SU-DHL-6 (cell line): ENCODE measurements around the gene ERN1.

Source experiments
- H2AFZ ChIP-seq: fragments of 200-600 bp; sonication (generic); 2 replicates; pipeline ENCODE4 v1.6.1; 2014; ENCODE audit warnings: low read depth, mild to moderate bottlenecking, moderate library complexity, mixed read lengths, antibody characterized with exemption, low read length; ENCODE audit not compliant: severe bottlenecking
- H3F3A ChIP-seq: fragments of 200-600 bp; shearing (Covaris generic); 2 replicates; pipeline ENCODE4 v1.6.0; 2016; ENCODE audit warnings: antibody characterized with exemption, mild to moderate bottlenecking; ENCODE audit not compliant: insufficient read depth
- H3K27ac ChIP-seq: fragments of 200-600 bp; sonication (generic); 2 replicates; pipeline ENCODE4 v1.5.1; 2016; ENCODE audit warnings: low read depth, mild to moderate bottlenecking, low read length, moderate library complexity, mixed read lengths
- H3K27me3 ChIP-seq: fragments of 200-600 bp; sonication (generic), shearing (Covaris generic); 2 replicates; pipeline ENCODE4 v1.6.0; 2014; ENCODE audit warnings: mild to moderate bottlenecking, low read length
- H3K36me3 ChIP-seq: fragments of 200-600 bp; sonication (generic); 2 replicates; pipeline ENCODE4 v1.6.1; 2014; ENCODE audit warnings: mild to moderate bottlenecking, low read length, mixed read lengths
- H3K4me2 ChIP-seq: fragments of 300-600, 200-600 bp; shearing (Covaris generic), sonication (generic); 2 replicates; pipeline ENCODE4 v1.6.0; 2014; ENCODE audit warnings: low read length, low read depth, mild to moderate bottlenecking; ENCODE audit not compliant: poor library complexity, severe bottlenecking
- H3K4me3 ChIP-seq: fragments of 200-600 bp; sonication (generic); 2 replicates; pipeline ENCODE4 v1.5.1; 2014; ENCODE audit warnings: antibody characterized with exemption, low read length, mild to moderate bottlenecking, mixed read lengths; ENCODE audit not compliant: insufficient read depth, poor library complexity, severe bottlenecking
- H3K79me2 ChIP-seq: fragments of 200-600 bp; sonication (generic); 2 replicates; pipeline ENCODE4 v1.6.1; 2014; ENCODE audit warnings: mild to moderate bottlenecking, low read length, moderate library complexity; ENCODE audit not compliant: insufficient read depth
- H3K9ac ChIP-seq: fragments of 200-600 bp; sonication (generic); 2 replicates; pipeline ENCODE4 v1.7.0; 2014; ENCODE audit warnings: mild to moderate bottlenecking, low read length
- H3K9me2 ChIP-seq: fragments of 200-600 bp; sonication (generic); replicated peaks from 2 replicates; pipeline ENCODE4 v1.6.1; 2014; ENCODE audit warnings: low read length; ENCODE audit not compliant: insufficient read depth
- H3K9me3 ChIP-seq: fragments of 200-600 bp; sonication (generic); 2 replicates; pipeline ENCODE4 v1.6.1; 2014; ENCODE audit warnings: low read length, mixed read lengths; ENCODE audit not compliant: insufficient read depth
- H4K20me1 ChIP-seq: fragments of 200-600 bp; sonication (generic); 2 replicates; pipeline ENCODE4 v1.6.1; 2014; ENCODE audit warnings: low read depth, mild to moderate bottlenecking, antibody characterized with exemption, low read length, moderate library complexity, mixed read lengths
- CTCF ChIP-seq: fragments of 200-600 bp; sonication (generic); IDR thresholded peaks from one replicate; pipeline ENCODE4 v1.5.1; 2017; ENCODE audit warnings: antibody characterized with exemption, mild to moderate bottlenecking, low read length, moderate library complexity; ENCODE audit not compliant: insufficient read depth, poor library complexity, severe bottlenecking
- EZH2phosphoT487 ChIP-seq: fragments of 200-600 bp; sonication (generic), shearing (Covaris generic); conservative IDR thresholded peaks from 2 replicates; pipeline ENCODE4 v1.6.1; 2018; ENCODE audit warnings: mild to moderate bottlenecking, antibody characterized with exemption, low read length, moderate library complexity, mixed read lengths

ERN1 gene

GRCh38 chr17:64103391-64104364 is 26.3 kb downstream of the ERN1 start:
- Histone ChIP-seq H3K4me2 (no peak overlapping the region), H3F3A (no peaks in the 10 kb centered on the region), H3K9me3 (no peaks in the 10 kb centered on the region), H3K79me2 (no peaks in the 10 kb centered on the region), H3K9ac (no peak overlapping the region), H3K27me3 (no peaks in the 10 kb centered on the region), H4K20me1 (no peaks in the 10 kb centered on the region), H2AFZ (no peak overlapping the region), H3K4me3 (no peak overlapping the region), H3K9me2 (no peaks in the 10 kb centered on the region), H3K27ac (no peak overlapping the region), H3K36me3 (no peaks in the 10 kb centered on the region)
- TF ChIP-seq EZH2phosphoT487 (no peak), CTCF (no peak)

GRCh38 chr17:64102627-64103390 is 27.1 kb downstream of the ERN1 start:
- Histone ChIP-seq H3K4me3 (no peak overlapping the region), H3K9me2 (no peaks in the 10 kb centered on the region), H4K20me1 (no peaks in the 10 kb centered on the region), H2AFZ (no peak overlapping the region), H3K4me2 (no peak overlapping the region), H3K9ac (no peak overlapping the region), H3K27ac (no peak overlapping the region), H3F3A (no peaks in the 10 kb centered on the region), H3K9me3 (no peaks in the 10 kb centered on the region), H3K79me2 (no peaks in the 10 kb centered on the region), H3K27me3 (no peaks in the 10 kb centered on the region), H3K36me3 (no peaks in the 10 kb centered on the region)
- TF ChIP-seq EZH2phosphoT487 (no peak), CTCF (no peak)

- Histone ChIP-seq H3K79me2 (no peaks in the 10 kb centered on the region), H3K4me2 (no peak overlapping the region), H3K27me3 (no peaks in the 10 kb centered on the region), H4K20me1 (no peaks in the 10 kb centered on the region), H3K9me3 (no peaks in the 10 kb centered on the region), H2AFZ (no peak overlapping the region), H3K36me3 (no peaks in the 10 kb centered on the region), H3K9me2 (no peaks in the 10 kb centered on the region), H3K27ac (no peak overlapping the region), H3K4me3 (no peak overlapping the region), H3K9ac (no peak overlapping the region), H3F3A (no peaks in the 10 kb centered on the region)
- TF ChIP-seq EZH2phosphoT487 (no peak), CTCF (no peak)
Measured at GRCh38 chr17:64099543-64099942, 30.4 kb downstream of the ERN1 start.
